Activated T-cell treated with anti-CD3 and anti-CD28 coated beads for 48 hours (primary cell): Measurements from ENCODE around the gene VCX3A.
"Not testable (repeated sequence)": the region's sequence is repeated elsewhere in the genome, so short reads cannot be mapped to it uniquely, and the experiment has no call there.

Source experiments
- DNase-seq: peaks from one replicate; pipeline ENCODE4 v3.0.0-alpha.2; 2020; ENCODE audit warnings: low read depth

Gene VCX3A

GRCh38 chrX:6535018-6535417 lies at the start of gene VCX3A:
VCX3A (minus strand) TSS chrX:6535118; CDS start chrX:6534497, 621 bp downstream.
- not testable (repeated sequence) for DNase-seq

- DNase-seq: no peak
Observed at GRCh38 chrX:6574762-6575161, 39.8 kb upstream of the VCX3A start.

GRCh38 chrX:6568031-6568430 lies 33.1 kb upstream of the VCX3A start:
- DNase-seq: no peak

DNA sequence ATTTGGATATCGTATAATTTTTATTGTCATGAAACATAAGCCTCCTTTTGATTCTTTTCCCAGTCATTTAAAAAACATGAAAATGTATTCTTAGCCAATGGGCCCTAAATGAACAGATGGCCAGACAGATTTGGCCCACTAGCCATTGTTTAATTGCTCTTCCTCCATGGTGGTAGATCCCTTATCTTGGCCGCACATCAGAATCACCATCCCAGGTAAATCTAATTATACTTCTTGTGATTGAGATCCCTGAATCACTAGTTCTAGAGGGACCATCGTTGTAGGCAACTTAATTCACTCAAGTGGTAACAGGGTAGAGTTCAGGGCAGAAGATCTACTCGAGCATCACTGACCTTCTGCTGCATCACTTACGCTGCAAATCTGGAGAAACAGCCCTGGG lies 24.1 kb upstream of the VCX3A start:
- no peak for DNase-seq

GRCh38 chrX:6557690-6558089 lies 22.8 kb upstream of the VCX3A start:
- no peak for DNase-seq

- DNase-seq: no peak
Observed at GRCh38 chrX:6550999-6551398, 16.1 kb upstream of the VCX3A start.

GRCh38 chrX:6545712-6546111 lies 10.8 kb upstream of the VCX3A start:
- DNase-seq: no peak

GRCh38 chrX:6526564-6527136 lies 8.3 kb downstream of the VCX3A start:
- no peak for DNase-seq

GRCh38 chrX:6517376-6517775 lies 17.5 kb downstream of the VCX3A start:
- no peak for DNase-seq

DNA sequence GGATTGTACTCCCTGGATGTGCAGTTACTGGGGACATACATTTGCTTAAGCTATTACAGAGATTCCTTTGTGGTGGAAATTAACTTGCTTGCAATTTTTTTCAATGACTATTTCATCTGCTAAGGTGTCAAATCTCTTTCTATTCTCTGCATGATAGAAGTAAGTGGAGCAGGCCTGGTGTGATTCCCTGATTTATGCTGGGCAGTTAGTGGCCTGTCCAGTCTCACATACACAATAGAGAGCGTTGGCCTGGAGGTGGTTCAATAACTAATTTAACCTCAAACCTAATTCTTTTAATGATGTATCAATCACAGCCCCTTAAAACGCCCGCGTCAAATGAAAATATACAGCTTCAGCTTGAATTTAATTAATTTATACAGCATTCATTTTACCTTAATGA lies 28.5 kb downstream of the VCX3A start:
- DNase-seq: no peak

DNA sequence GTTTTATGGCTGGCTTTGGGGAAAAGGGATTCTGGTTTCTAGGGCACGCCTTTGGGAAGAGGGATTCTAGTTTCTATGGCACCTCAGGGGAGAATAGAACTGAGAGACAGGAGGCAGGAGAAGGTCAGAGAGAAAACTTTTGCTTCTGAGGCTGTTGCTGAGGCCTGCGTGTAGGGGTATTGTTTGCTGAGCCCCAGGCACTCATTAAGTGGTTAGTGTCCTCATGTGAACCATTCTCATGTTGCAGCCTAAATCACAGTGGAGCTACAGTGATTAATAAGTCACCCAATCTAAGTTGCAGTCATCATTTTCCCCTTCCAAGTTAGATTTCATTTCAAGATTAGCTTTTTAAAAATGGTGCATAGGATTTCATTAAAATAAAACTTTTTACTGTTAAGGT lies 29.0 kb downstream of the VCX3A start:
- no peak for DNase-seq

GRCh38 chrX:6500719-6501118 lies 34.2 kb downstream of the VCX3A start:
- DNase-seq: no peak

DNA sequence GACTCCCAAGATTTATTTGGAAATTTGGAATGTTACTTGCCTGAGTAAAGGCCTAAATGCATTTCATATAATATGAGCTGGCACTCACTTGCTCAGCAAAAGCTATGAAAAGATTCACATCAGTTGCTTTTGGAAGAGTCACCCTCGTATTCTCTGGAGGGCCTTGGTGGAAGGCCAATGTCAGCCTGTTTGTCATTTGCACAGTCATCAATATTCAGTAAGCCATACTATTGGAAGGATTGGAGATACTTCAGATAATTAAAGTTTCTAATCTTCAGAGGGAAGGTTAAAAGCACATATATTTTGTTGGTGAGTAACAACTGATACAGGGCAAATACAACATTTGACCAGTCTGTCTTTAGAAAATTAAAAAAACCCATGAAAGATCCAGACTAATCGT lies 36.6 kb downstream of the VCX3A start:
- DNase-seq: no peak
